SK-N-SH (cell line): ENCODE data around the gene KIF5C. TPM values are rescaled to one million over a fixed set of nuclear protein-coding genes. Genes with fewer than 3 reads are reported as not detected.
A peak's percentile ranks its signal among the peaks of the same experiment; 100 is the strongest.

Experiments used
- CTCF ChIA-PET: fragments of 300-600, 350-600 bp; formaldehyde crosslinking; extraction: SDS; loops from one replicate; lab custom pipeline; 2021; lab: Yijun Ruan, JAX
- POLR2A ChIA-PET: fragments of 350-600 bp; sonication (Branson Sonifier 250); formaldehyde crosslinking; extraction: SDS; loops from one replicate; lab custom pipeline; 2020; ENCODE audit warnings: antibody characterized with exemption, inconsistent platforms; lab: Yijun Ruan, JAX
- DNase-seq: peaks from one replicate; pipeline ENCODE4 v3.0.0; 2012
- H2AFZ ChIP-seq: fragments of 200-600 bp; sonication (generic); 2 replicates; pipeline ENCODE4 v1.8.1; 2016; ENCODE audit warnings: antibody characterized with exemption, mild to moderate bottlenecking, low read depth
- H3F3A ChIP-seq: fragments of 200-600 bp; sonication (generic); replicated peaks from 2 replicates; pipeline ENCODE3; 2016; ENCODE audit warnings: antibody characterized with exemption, mild to moderate bottlenecking; ENCODE audit not compliant: insufficient read depth
- H3K27ac ChIP-seq, 2 experiments: fragments of 200-500 bp in 1 of 2; fragments of 200-600 bp in 1 of 2; sonication (Bioruptor generic) in 1 of 2; sonication (generic), shearing (Covaris generic) in 1 of 2; 2 replicates each; pipeline versions ENCODE4 v1.5.1 to v1.6.1; 2014 to 2016; ENCODE audit warnings: low read depth in 2 of 2, inconsistent platforms in 1 of 2, low read length in 1 of 2, mild to moderate bottlenecking in 1 of 2, mixed read lengths in 1 of 2
- H3K27me3 ChIP-seq: fragments of 200-600 bp; sonication (generic), shearing (Covaris generic); 2 replicates; pipeline ENCODE4 v1.6.1; 2016; ENCODE audit warnings: mixed run types; ENCODE audit not compliant: insufficient read depth
- H3K36me3 ChIP-seq, 2 experiments: fragments of 200-500 bp in 1 of 2; fragments of 200-600 bp in 1 of 2; sonication (Bioruptor generic) in 1 of 2; sonication (generic) in 1 of 2; replicated peaks in 1 of 2; 2 replicates each; pipeline versions ENCODE3 to v1.5.1; 2014 to 2016; ENCODE audit warnings: low read length in 1 of 2, mild to moderate bottlenecking in 1 of 2; ENCODE audit not compliant: insufficient read depth in 2 of 2, control insufficient read depth in 1 of 2
- H3K4me1 ChIP-seq, 2 experiments: fragments of 200-500 bp in 1 of 2; fragments of 200-600 bp in 1 of 2; sonication (Bioruptor generic) in 1 of 2; sonication (generic), shearing (Covaris generic) in 1 of 2; 2 replicates each; pipeline versions ENCODE4 v1.5.1 to v1.6.1; 2014 to 2016; ENCODE audit warnings: low read depth in 1 of 2, low read length in 1 of 2, mixed run types in 1 of 2; ENCODE audit not compliant: insufficient read depth in 2 of 2, control insufficient read depth in 1 of 2
- H3K4me2 ChIP-seq: fragments of 200-600 bp; sonication (generic), shearing (Covaris generic); 2 replicates; pipeline ENCODE4 v1.6.1; 2017; ENCODE audit warnings: mixed run types
- H3K4me3 ChIP-seq, 2 experiments: fragments of 200-500 bp in 1 of 2; fragments of 200-600 bp in 1 of 2; sonication (Bioruptor generic) in 1 of 2; sonication (generic), shearing (Covaris generic) in 1 of 2; 2 replicates each; pipeline versions ENCODE4 v1.5.1 to v1.8.1; 2014 to 2016; ENCODE audit warnings: low read depth in 2 of 2, inconsistent platforms in 1 of 2, low read length in 1 of 2, mild to moderate bottlenecking in 1 of 2, mixed read lengths in 1 of 2, moderate library complexity in 1 of 2
- H3K79me2 ChIP-seq: fragments of 200-600 bp; sonication (generic); 2 replicates; pipeline ENCODE4 v1.8.1; 2017; ENCODE audit warnings: mild to moderate bottlenecking; ENCODE audit not compliant: insufficient read depth
- H3K9ac ChIP-seq: fragments of 200-600 bp; sonication (generic); 2 replicates; pipeline ENCODE4 v1.6.1; 2017; ENCODE audit warnings: mixed run types
- H3K9me2 ChIP-seq: fragments of 200-600 bp; sonication (generic); 2 replicates; pipeline ENCODE4 v1.6.1; 2017; ENCODE audit warnings: mixed run types
- H3K9me3 ChIP-seq: fragments of 200-600 bp; sonication (generic); 2 replicates; pipeline ENCODE4 v1.6.1; 2017; ENCODE audit warnings: mixed run types, mild to moderate bottlenecking, moderate library complexity
- H4K20me1 ChIP-seq: fragments of 200-600 bp; sonication (generic); 2 replicates; pipeline ENCODE4 v1.6.1; 2017; ENCODE audit warnings: mild to moderate bottlenecking, mixed run types; ENCODE audit not compliant: insufficient read depth
- CHD2 ChIP-seq: fragments of 150-350 bp; IDR thresholded peaks from 2 replicates; pipeline ENCODE4 v1.6.1; 2018; ENCODE audit warnings: low read length; ENCODE audit not compliant: partially characterized antibody
- CTCF ChIP-seq: fragments of 200-600 bp; sonication (generic); IDR thresholded peaks from 2 replicates; pipeline ENCODE4 v1.6.1; 2017; ENCODE audit warnings: antibody characterized with exemption, mild to moderate bottlenecking, moderate library complexity
- FOSL2 ChIP-seq: IDR thresholded peaks from 2 replicates; pipeline ENCODE4 v1.4.0; 2012; ENCODE audit warnings: low read depth, mild to moderate bottlenecking, moderate library complexity, borderline replicate concordance
- FOXJ3 ChIP-seq: sonication (generic); formaldehyde crosslinking; IDR thresholded peaks from 2 replicates; pipeline ENCODE4 v1.5.1; 2020; ENCODE audit warnings: mild to moderate bottlenecking, missing genetic modification reagents
- GABPA ChIP-seq: IDR thresholded peaks from 2 replicates; pipeline ENCODE4 v1.4.0; 2012; ENCODE audit warnings: low read depth, mild to moderate bottlenecking
- GATA2 ChIP-seq: sonication (generic); formaldehyde crosslinking; IDR thresholded peaks from 2 replicates; pipeline ENCODE4 v1.5.0; 2020; ENCODE audit warnings: mild to moderate bottlenecking, missing genetic modification reagents
- JUND ChIP-seq: IDR thresholded peaks from 2 replicates; pipeline ENCODE4 v1.4.0; 2012
- MAX ChIP-seq: IDR thresholded peaks from 2 replicates; pipeline ENCODE4 v1.4.0; 2012; ENCODE audit warnings: low read depth
- MXI1 ChIP-seq: IDR thresholded peaks from 2 replicates; pipeline ENCODE4 v1.6.1; 2012; ENCODE audit warnings: mild to moderate bottlenecking, low read depth, low read length, improper control_type of control experiment
- NFIC ChIP-seq: IDR thresholded peaks from 2 replicates; pipeline ENCODE4 v1.4.0; 2012; ENCODE audit warnings: borderline replicate concordance
- NRF1 ChIP-seq: IDR thresholded peaks from 2 replicates; pipeline ENCODE4 v1.6.1; 2012; ENCODE audit warnings: low read depth, mild to moderate bottlenecking, low read length
- POLR2AphosphoS5 ChIP-seq: IDR thresholded peaks from 2 replicates; pipeline ENCODE4 v1.6.1; 2012; ENCODE audit warnings: low read depth, low read length
- RAD21 ChIP-seq: IDR thresholded peaks from 2 replicates; pipeline ENCODE4 v1.6.1; 2012; ENCODE audit warnings: mild to moderate bottlenecking, low read length
- SMC3 ChIP-seq: IDR thresholded peaks from 2 replicates; pipeline ENCODE4 v1.6.1; 2012; ENCODE audit warnings: low read depth, low read length, improper control_type of control experiment
- TCF12 ChIP-seq: IDR thresholded peaks from 2 replicates; pipeline ENCODE4 v1.4.0; 2012
- WGBS: methylation state at CpG from one replicate; pipeline ENCODE4 v1.1.6; 2017; ENCODE audit warnings: low lambda C conversion rate; 5-methylcytosine and 5-hydroxymethylcytosine counted together
- polyA plus RNA-seq, 3 experiments: library from polyadenylated mRNA; depleted of rRNA; stranded (reverse); fragments of >200 nt; gene quantifications; 2 replicates each; pipeline ENCODE4 v1.2.3, GENCODE V29; 2012
- TF ChIP-seq, protein P1 (sequence below): IDR thresholded peaks from 2 replicates; pipeline ENCODE4; 2012

Gene KIF5C
- polyA plus RNA-seq, 1 of the 3 experiments (the other 2 are of a cell fraction), result 3.9 TPM

DNA sequence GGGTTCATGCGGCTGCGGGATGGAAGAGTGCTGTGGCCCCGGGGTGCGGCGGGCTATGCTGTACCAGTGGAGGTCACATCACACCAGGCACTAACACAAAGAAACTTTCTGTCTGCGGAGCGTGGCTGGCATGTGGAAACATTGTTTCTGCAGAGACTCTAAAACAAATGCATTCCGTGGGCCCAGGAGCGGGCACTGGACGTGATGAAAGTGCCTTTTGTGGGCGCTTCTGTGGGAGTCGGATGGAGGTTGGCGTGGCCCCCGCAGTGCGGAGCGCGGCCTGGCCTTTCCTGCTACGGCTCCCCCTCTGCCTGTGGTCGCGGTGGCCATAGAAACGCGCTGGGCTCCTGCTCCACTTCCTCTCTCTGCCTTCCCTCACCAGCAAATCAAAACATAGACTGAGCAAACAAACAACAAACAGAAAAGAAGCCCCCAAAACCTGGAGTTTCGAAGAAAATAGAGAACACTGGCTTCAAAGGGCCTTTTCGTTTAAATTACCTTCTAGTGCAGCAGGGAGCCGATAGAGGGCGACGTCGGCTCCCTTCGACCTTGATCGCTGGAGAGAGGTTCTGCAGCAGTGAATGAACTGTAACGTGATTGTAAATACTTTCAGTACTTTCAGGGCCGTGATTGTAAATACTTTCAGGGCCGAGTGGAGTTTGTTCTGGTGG lies 51.4 kb downstream of the KIF5C start:
- CTCF ChIA-PET, result interaction anchor here (0.8 to 1.7 kb wide), 9 partner anchors 12 to 77 kb away, joined by 3 to 5 read pairs (median 3); no protein-coding TSS in a partner anchor
- peak; percentile 63 for DNase-seq
- no peaks in the 10 kb centered on the region for H3K79me2 ChIP-seq

DNA sequence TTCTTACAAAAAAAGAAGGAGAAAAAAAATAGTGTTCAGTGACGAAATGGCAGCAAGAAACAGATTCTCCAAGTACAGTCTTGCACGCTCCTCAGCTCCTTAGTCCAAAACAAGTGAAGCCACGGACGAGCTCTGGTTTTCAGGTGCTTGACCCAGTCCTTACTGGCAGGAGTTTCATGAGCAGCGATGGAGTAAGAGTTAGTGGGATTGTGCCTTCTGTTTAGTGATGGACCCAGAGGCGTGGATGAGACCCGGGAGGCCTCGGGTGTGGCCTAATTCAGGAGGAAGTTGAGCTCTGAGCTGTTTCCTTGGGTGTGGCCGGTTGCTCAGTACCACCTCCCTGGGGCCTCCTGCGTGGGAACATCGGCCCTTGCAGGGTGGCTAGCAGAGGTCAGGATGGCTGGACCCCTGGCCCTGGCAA lies 52.0 kb downstream of the KIF5C start:
- H3K9ac ChIP-seq, result no peak overlapping the region
- no peak overlapping the region for H2AFZ ChIP-seq
- no peak overlapping the region for H3K4me2 ChIP-seq
- ChIA-PET POLR2A (no interaction called here), CTCF (interaction anchor here (0.9 to 1.7 kb wide), 7 partner anchors 15 to 59 kb away, joined by 3 to 7 read pairs (median 3); no protein-coding TSS in a partner anchor)
- H3K9me3 ChIP-seq, result no peaks in the 10 kb centered on the region
- no peaks in the 10 kb centered on the region for H3F3A ChIP-seq
- H3K79me2 ChIP-seq, result no peaks in the 10 kb centered on the region
- H3K27me3 ChIP-seq, result no peaks in the 10 kb centered on the region
- no peak for TF ChIP-seq JUND
- no peak for TF ChIP-seq MXI1
- TF ChIP-seq FOXJ3, result no peak
- no peak for TF ChIP-seq NRF1
- TF ChIP-seq RAD21, result no peak
- TF ChIP-seq MAX, result no peak
- no peak for TF ChIP-seq NFIC
- TF ChIP-seq POLR2AphosphoS5, result no peak
- no peak for TF ChIP-seq TCF12
- TF ChIP-seq GATA2 (CRISPR knock-in tag), result no peak
- TF ChIP-seq FOSL2, result no peak
- TF ChIP-seq, protein P1, sequence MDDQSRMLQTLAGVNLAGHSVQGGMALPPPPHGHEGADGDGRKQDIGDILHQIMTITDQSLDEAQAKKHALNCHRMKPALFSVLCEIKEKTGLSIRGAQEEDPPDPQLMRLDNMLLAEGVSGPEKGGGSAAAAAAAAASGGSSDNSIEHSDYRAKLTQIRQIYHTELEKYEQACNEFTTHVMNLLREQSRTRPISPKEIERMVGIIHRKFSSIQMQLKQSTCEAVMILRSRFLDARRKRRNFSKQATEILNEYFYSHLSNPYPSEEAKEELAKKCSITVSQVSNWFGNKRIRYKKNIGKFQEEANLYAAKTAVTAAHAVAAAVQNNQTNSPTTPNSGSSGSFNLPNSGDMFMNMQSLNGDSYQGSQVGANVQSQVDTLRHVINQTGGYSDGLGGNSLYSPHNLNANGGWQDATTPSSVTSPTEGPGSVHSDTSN, result no peak
- no peak overlapping the region; a peak in 1 of 4 replicates for H3K4me3 ChIP-seq
- H3K36me3 ChIP-seq, result no peaks in the 10 kb centered on the region
- DNase-seq, result no peak
- 83% methylated on average over 9 of the region's 11 CpGs for WGBS
- no peak overlapping the region for H3K27ac ChIP-seq
- H4K20me1 ChIP-seq, result no peaks in the 10 kb centered on the region
- peaks cover 0 to 9% of the 10 kb centered on the region in 2 experiments; a peak in 1 of 4 replicates for H3K4me1 ChIP-seq
- no peaks in the 10 kb centered on the region for H3K9me2 ChIP-seq

More for the DNA sequence above, 51.4 kb downstream of the KIF5C start:
- no peak overlapping the region for H3K4me2 ChIP-seq
- no peaks in the 10 kb centered on the region for H4K20me1 ChIP-seq
- POLR2A ChIA-PET, result no interaction called here
- no peak overlapping the region for H3K9ac ChIP-seq
- H3K9me3 ChIP-seq, result no peaks in the 10 kb centered on the region
- H3K27ac ChIP-seq, result no peak overlapping the region
- WGBS, result 71% methylated on average over 28 of the region's 33 CpGs
- no peaks in the 10 kb centered on the region for H3K27me3 ChIP-seq
- H3K36me3 ChIP-seq, result no peaks in the 10 kb centered on the region
- H2AFZ ChIP-seq, result no peak overlapping the region
- TF ChIP-seq GABPA (no peak), CTCF (peak; percentile 59), SMC3 (peak; percentile 48; the same call in 1 of the 2 replicates), CHD2 (peak; percentile 13), RAD21 (peak; percentile 64)
- no peaks in the 10 kb centered on the region for H3F3A ChIP-seq
- H3K4me1 ChIP-seq, result peaks cover 0 to 9% of the 10 kb centered on the region in 2 experiments; a peak in 1 of 4 replicates
- no peaks in the 10 kb centered on the region for H3K9me2 ChIP-seq
- H3K4me3 ChIP-seq, result no peak overlapping the region; a peak in 1 of 4 replicates
